Islet precursor cell (in vitro differentiated cells): Measurements from ENCODE around the gene SLC12A4.
A peak's percentile ranks its signal among the peaks of the same experiment; 100 is the strongest.

Experiments
- DNase-seq: peaks from one replicate; pipeline ENCODE4 v3.0.0-alpha.2; 2018

SLC12A4 gene

DNA sequence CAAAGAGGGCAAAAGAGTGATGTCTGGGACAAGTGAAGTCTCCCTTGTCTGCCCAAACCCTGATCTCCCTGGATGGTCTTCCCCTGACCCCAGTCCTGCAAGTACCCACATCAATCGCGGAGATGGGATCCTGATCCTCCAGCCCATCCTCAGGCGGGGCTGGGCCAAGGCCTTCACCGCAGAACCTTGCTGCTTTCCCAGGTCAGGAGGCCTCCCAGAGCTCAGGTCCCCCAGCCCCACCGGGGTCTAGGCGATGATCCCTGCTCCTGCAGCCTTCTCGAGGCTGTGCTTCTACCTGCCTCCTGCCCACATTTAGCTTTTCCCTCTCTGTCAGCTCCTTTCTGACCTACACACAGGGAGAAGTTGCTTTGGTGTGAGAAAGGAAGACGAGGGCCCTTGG is 6.3 kb downstream of the SLC12A4 start:
- DNase-seq: no peak

DNA sequence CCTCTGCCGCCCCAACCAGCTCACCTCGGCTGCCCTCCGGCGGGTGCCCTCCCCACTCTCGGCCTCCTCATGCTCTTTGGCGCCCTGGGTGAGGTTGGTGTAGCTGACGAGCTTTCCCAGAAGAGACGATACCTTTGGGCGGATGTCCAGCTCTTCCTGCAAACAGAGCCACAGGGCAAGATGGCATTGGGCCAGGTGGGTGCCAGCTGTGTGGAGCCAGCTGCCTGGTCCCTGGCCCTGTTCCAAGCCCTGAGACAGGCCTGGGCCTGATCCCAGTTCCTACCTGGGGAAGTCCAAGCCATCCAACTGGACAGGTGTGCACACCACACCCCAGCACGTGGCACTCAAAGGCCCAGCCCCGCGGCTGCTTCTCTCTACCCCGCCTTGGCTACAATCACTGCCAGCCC is 6.9 kb downstream of the SLC12A4 start:
- no peak for DNase-seq

DNA sequence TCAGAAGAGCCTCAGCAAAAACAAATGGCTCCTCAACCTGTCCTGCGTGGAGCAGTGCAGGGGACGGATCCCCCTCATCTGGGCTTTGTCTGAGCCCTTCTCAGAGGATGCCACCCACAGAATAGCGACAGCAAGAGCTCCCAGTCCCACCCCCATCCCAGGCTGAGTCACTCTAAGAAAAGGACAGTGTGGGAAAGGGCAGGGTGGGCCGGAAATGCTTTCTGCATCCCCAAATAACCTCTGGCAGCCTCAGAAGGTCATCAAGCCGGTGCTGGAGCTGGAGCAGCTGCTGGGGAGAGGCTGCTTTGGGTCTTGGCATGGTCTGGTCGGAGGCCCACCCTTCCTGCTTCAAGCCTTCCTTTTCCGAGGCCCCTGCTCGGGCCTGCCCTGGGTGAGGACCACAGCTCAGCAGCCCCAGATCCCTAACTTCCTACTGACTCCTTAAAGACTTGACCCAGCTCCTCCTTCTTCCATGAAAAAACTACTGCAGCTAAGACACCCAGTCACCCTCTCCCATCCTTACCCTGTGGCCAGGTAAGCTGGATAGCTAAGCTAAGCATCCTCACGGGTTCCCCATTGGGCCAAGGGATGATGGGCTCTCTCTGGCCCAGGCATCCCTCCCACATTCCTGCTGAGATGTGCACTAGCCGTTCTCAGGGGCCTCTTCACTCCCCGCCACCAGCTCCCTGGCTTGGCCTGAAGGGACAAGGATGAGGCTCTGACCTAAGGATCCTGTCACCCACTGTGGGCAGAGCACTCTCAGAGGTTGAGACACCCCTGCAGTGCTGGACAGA is 8.7 kb downstream of the SLC12A4 start:
- no peak for DNase-seq

DNA sequence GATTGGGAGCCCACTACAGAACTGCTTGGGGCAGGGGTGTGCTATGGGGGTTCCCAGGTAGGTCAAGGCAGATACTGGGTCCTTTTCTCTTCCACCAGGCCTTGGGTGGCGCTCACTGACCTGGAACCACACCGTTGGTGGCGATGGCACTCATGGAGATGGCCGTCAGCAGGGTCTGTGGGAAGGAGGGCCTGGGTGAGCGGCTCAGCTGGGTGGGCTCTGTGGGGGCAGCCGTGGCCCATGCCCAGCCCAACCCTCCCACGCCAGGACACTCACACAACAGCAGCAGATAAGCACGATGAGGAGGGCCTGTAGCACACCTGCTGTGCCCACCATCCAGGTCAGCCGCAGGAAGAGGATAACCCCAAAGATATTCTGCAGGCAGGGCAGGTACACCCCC is 10.8 kb downstream of the SLC12A4 start:
- DNase-seq: no peak

DNA sequence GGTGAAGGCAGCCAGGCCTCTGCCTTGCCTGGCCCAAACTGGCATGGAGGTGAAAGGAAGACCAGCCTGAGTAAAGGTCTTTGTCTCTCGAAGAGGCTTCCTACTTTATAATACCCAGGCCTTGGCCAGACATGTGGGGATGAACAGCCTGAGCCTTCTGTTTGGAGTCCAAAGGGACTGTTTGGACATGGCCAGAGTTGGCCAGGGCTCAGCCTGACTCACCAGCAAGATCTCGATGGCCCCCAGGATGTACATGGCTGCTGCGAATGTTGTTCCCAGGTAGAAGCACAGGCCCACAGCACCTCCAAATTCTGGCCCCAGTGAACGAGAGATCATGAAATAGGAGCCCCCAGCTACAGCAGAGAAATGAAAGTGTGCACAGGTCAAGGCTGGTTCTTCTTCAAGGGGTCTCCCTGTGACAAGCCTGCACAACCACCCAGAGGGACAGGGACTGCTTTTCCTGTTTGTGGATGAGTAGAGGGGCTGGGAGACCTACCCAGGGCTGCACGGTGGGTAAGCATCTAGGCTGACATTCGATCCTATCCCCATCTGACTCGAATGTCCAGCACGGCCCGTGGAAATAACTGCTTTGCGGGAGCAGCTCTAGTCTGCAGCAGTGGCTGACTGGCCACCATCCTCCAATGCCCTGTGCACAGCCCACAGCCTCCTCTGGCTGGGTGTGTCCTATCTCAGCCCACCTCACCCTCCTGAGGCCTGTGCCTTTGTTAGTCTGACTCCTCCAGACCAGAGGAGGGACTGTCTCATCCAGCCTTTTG is 13.8 kb downstream of the SLC12A4 start:
- no peak for DNase-seq

DNA sequence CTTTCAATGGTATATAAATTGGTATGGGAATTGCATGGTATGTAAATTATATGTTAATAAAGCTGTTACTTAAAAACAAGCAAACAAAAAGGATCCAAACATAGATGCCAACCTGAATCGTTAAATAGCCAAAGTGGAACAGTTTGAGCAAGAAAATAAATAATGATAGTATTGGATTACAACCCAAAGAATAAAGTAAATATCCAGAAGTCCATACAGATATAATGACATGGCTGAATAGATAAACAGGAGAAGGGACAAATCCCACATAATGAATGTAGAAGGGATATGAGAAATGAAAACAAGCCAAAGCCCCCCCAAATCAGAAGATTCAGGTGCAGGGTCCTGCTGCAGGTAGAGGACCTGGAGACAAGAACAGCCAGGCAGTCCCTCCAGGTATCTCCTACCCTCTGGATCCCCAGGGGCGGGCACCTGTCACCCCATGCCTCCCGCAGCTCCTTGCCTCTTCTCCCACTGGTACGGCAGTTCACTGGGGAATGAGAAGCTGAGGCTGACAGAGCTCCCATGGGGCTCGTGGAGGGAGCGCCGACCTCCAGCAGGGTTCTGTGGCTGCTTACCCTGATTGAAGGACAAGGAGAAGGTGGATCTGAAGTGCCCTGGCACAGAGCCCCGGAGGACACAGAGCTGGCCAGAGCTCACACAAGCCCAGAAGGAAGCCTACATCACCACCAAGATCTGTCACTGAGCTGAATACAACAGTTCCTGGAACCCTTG is 14.6 kb downstream of the SLC12A4 start:
- DNase-seq: no peak

DNA sequence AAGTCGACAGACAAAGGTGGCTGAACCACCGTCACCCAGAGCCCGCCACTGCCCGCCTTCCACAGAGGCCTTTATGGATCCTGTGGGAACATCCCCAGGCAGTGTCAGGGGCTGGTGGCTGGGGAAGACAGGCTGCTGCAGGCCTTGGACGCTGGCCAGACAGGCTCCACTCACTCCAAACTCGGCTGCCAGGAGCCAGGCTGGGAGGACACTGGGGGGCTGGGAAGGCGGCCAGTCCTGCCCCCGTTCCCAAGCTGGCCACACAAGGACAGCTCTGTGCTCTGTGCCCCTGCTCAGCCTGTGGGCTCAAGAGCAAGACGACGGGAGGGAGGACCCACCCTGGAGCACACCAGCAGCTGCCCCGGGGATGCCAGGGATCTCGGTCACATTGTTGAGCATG is 17.0 kb downstream of the SLC12A4 start:
- no peak for DNase-seq

DNA sequence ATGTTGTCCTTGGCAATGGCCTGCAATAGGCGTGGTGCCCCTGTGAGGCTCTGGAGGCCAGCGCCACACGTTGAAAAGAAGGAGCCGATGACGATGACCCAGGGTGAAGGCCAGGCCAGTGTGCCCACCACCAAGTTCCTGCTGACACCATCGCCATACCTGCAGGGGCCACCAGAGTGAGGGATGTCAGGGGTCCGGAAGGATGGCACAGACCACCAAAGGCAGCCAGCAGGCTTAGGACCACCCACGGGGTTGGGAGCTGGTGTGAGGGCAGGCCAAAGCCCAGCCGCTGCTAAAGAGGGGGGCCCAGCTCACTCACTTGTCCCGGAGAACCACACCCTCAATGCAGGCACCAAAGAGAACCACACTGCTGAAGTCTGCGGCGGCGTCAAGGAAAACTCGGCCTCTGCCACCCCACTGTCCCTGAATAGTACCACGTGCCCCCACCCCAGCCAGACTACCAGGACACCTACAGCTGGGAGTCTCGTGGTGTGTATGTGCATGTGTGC is 18.0 kb downstream of the SLC12A4 start:
- DNase-seq: no peak

DNA sequence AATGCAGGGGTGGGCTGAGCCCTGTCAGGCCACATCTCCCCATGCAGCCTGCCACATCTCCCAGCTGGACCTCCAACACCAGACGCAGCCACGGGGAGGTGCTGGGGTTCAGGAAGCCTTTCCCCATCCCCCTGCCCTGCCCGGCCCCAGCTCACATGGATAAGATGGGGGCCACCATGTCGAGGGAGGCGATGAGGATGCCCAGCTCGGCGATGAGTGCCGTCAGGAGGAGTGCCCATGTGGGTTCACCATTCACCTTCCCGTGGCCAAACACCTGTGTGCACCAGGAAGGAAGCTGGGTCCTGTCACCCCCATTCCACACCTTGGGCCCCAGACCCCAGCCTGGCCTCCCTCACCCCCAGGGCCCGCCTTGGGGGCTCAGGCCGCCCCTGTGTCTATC is 18.8 kb downstream of the SLC12A4 start:
- DNase-seq: no peak

DNA sequence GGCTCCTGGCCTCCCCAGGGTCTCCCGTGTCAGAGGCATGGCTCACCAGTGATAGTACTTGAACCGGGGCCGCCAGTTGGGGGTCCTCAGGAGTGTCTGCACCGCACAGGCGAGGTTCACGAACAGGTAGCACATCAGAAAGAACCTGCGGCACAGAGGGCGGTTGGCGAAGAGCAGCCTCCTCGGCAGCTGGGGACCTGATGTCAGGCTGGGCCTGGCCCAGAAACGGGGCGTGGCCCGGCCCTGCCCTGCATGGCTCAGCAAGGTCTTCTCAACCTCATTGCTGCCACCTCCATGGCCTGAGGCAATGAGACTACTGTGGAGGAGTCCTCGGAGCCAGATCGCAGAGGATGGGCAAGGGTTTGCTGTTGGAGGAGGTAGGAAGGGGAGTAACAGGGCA is 20.4 kb downstream of the SLC12A4 start:
- no peak for DNase-seq

DNA sequence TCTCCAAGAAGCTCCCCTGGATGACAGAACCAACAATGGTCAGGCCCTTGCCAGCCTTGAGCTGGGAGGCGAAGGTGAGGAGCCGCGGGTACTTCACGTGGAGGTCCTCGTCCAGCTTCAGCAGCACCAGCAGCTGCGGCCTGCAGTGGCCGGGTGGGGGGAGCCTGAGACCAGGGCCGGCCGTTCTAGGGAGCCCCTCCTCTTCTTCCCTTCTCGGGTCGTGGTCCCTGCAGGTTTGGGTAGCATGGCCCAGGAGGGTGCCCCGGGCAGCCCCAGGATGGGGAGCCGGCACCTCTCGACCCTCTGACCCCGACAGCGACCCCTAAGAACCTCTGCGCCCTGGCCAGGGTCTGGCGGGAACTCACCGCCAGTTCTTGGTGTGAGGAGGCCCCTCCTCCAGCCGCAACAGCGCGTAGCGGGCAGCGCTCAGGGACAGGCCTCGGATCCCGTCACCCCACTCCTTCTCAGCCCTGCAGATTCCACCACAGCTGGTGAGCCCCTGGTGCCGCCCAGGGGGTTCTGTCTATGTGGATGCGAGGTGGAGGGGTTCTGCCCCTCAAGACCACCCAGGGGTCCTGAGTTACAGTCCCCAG is 21.4 kb downstream of the SLC12A4 start:
- no peak for DNase-seq

DNA sequence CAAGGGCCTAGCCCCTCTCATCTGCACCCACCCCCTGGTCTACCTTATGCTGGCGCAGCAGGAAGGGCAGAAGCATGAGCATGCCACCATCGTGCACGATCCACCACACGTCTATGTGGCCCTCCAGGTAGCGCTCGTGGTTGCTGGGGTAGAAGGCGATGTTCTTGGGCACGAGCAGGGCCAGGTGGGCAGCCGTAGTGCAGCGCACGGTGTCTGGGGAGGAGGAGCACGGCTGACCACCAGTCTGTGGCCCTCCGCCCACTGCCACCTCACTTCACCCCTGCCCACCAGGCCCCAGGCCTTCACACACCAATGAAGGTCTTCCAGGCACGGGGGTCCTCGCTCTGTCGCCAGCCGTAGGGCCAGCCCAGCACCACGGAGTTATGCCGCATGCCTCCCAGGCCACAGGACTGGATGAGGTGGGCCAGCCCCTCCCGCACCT is 22.3 kb downstream of the SLC12A4 start:
- no peak for DNase-seq

DNA sequence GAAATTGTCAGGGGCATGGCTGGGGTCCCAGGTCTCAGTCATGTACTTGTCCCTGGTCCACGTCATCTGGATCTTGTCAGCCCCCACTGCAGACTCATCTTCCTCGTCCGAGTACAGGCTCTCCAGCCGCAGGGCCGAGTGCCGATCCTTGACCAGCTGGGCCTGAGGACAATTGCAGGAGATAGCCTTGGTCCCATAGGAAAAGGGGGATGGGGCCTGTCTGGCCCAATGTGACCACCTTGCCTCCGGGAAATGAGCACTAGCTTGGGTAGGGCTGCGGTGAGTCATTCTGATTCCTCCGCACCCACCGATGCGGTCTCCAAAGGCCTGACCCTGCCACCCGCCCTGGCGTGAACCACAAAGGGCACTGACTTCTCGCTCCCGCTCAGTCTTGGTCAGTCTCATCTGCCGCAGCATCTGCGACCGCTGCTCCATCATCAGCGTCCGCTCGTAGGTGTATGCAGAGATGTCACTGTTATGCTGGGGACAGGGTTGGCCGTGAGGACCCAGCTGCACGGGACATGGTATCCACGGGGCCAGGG is 23.0 kb downstream of the SLC12A4 start:
- no peak for DNase-seq

DNA sequence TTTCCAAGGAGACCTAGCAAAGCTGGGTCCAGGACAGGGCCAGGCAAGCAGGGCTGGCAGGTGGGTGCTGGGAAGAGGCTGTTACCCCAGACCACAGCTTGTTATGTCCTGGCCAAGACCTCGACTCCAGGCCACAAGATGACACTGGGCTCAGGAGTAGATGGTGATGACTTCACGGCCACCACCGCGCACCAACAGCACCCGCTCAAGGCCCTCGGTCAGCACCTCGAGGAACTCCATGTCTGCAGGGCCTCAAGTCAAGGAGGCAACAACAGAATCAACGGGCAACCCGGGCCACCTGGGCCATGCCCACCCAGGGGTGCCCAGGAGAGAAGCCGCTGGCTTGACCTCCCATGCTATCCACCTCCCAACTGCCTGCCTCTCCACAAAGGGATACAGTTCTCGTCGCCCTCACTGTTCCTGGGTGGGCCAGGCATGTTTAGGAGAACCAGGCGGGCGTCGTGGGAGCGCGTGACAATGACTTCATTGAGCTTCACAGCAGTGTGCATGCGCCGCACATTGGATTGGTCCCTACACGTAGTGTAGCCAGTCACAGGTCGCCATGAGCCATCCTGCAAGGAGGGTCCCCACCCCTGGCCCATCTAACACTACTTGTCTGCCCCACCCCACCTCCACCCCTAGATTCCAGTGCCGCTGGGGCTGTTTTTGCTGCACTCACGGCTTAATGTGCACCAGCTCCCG is 23.6 kb downstream of the SLC12A4 start:
- no peak for DNase-seq

DNA sequence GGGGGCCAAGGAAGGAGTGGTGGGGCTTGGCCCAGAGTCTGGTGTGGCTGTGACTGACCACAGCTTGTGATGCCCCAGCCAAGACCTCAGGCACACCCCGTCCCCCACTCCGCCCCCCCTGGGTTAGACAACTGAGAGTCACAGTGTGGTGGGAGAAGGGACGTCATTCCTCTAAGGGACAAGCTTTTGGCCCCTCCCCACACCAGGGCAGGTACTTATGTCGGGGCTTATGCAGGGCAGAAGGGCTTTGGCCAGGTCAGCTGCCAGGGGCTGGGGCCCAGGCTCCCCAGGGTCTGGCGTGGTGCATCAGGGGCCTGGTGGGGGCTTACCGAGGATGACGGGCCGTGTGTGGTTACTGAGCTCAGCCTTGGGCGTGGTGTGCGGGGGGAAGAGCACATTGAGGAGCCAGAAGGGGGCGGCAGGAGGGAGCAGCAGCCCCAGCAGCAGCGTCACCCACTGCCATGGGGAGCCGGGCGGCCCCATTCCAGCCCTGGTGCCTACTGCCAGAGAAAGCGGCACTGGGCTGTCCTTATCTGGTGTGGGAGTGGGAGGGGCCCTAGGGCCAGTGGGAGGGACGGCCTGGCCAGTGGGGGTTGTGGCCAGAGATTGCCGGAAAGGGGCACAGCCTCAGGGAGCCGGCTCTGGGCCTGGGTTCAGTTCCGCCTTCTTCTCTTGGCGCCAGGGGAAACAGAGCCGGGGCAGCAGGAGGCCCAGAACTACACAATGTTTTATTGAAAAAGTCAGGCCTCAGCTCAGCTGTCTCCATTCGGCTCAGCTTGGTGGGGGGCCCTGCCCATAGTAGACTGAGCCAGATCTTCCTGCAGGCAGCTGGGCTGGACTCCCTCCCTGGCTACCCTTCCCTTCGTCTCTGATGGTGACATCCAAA is 24.6 kb downstream of the SLC12A4 start, which contains the start of gene LCAT:
Gene LCAT, minus strand, starts transcription at position 502 of the 886 bp plus-strand sequence. Its CDS starts 19 bp downstream, at position 483.
- no peak for DNase-seq

DNA sequence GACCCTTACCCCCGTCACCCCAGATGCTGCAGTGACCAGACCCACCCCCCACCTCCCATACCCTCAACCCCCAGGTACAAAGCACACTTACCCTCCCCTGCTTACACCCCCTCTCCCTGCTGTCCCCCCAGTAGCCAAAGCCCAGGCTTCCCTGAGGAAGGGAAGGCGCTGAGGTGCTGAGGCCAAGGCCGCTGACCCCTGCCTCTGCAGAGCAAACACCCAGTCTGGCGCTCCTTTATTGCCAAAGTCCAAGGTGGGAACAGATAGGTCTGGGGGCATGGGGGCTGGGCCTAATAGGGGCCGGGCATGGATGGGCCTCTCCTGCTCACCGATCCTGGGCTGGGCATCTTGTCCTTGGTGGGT is 25.2 kb downstream of the SLC12A4 start:
- no peak for DNase-seq

DNA sequence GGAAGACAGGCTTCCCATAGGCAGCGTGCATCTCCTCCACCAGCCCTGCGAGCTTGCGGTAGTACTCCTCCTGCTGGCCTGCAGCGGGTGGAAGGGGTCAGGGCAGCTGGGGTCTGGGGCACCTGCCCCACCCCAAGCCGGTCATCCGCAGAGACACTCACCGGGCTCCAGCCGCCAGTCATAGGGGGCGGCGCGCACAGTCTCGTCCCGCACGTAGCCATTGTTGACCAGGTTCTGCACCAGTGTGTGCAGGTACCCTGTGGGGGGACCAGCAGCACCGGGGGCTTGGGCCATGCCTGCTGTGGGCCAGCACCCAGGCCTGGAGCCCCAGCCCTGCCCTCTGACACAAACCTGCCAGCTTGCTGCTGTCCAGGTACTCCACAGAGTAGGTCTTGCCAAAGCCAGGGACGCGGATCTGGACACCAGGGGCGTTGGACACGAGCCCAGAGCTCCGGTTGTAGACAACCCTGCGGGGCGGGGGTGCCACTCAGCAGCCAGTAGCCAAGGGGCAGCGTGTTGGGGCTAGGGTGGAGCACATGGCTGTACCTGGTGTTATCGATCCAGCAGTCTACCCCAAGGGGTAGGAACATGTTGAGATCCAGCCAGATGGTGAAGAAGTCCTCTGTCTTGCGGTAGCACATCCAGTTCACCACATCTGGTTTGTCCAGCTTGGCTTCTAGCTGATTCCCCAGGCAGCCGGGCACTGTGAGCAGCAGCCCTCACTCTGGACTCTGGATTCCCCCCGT is 25.8 kb downstream of the SLC12A4 start:
- no peak for DNase-seq

DNA sequence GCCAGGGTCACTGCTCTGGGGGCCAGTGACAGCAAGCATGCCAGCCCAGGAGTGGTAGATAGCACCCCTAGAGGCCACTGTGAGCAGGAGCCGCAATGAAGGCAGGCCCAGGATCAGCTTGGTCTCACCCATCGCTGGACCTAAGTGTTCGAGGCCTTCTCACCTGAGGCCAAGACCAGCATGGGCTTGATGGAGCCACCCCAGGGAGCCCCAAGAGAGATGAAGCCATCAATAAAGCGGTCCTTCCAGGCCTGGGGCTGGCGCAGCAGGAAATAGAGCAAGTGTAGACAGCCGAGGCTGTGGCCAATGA is 26.3 kb downstream of the SLC12A4 start:
- DNase-seq: peak; percentile 83

DNA sequence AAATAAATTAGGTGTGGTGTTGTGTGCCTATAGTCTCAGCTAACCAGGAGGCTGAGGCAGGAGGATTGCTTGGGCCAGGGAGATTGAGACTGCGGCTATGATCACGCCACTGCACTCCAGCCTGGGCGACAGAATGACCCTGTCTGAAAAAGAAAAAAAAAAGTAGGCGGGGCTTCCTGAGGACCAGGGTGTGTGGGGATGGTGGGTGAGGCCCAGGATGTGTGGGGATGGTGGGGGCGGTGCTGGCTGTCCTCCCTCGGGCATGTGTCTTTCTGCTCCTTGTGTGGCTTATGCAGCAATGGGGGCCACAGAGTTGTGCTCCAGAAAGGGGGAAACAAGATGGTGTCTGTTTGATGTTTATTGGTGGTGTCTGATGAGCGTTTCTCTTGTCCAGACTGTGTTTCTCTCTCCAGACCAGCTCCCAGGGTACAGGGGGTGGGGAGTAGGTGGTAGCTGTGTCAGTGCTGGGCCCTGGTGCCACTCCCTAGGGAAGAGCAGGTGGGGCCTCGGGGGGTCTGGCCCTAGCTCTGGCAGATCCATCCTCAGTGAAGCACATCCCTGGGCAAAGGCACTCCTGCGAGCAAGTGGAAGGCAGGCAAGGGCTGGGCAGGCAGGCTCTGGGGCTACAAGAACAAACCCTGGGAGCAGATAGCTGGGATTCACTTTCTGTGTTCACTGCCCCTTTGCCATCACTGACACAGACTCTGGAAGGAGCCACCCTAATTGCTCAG is 26.8 kb downstream of the SLC12A4 start:
- no peak for DNase-seq
